EL (cell line): ENCODE data around the gene DGCR8.

Source experiments
- DNase-seq: peaks from one replicate; pipeline ENCODE4 v3.0.0-alpha.2; 2016

Gene DGCR8

GRCh38 chr22:20127318-20127868, 47.4 kb downstream of the DGCR8 start:
- no peak for DNase-seq

GRCh38 chr22:20127869-20128618, 48.0 kb downstream of the DGCR8 start:
- DNase-seq: no peak

- DNase-seq: no peak
Measured at GRCh38 chr22:20128619-20128901, 48.5 kb downstream of the DGCR8 start.

GRCh38 chr22:20128902-20129746, 49.1 kb downstream of the DGCR8 start:
- peak; percentile 56 for DNase-seq

GRCh38 chr22:20129747-20130014, 49.6 kb downstream of the DGCR8 start:
- DNase-seq: no peak

- DNase-seq: no peak
Measured at GRCh38 chr22:20130319-20130718, 50.3 kb downstream of the DGCR8 start.

- peak; percentile 79 for DNase-seq
Measured at GRCh38 chr22:20130731-20131596, 50.9 kb downstream of the DGCR8 start.

GRCh38 chr22:20131597-20131858, 51.5 kb downstream of the DGCR8 start, which contains the start of gene ZDHHC8:
TSS of gene ZDHHC8 (plus strand) at chr22:20131804. CDS start at chr22:20131948, 144 bp downstream.
- DNase-seq: no peak

GRCh38 chr22:20131859-20132685, 52.0 kb downstream of the DGCR8 start:
- no peak for DNase-seq

- DNase-seq: no peak
Measured at GRCh38 chr22:20132686-20133246, 52.7 kb downstream of the DGCR8 start.

GRCh38 chr22:20133930-20134549, 54.0 kb downstream of the DGCR8 start:
- DNase-seq: no peak

GRCh38 chr22:20135265-20135664, 55.2 kb downstream of the DGCR8 start:
- no peak for DNase-seq

- DNase-seq: no peak
Measured at GRCh38 chr22:20135806-20136602, 56.0 kb downstream of the DGCR8 start.

GRCh38 chr22:20136603-20136873, 56.5 kb downstream of the DGCR8 start:
- DNase-seq: no peak

GRCh38 chr22:20137113-20137512, 57.1 kb downstream of the DGCR8 start:
- DNase-seq: no peak

GRCh38 chr22:20137671-20138416, 57.8 kb downstream of the DGCR8 start:
- DNase-seq: no peak

- DNase-seq: no peak
Measured at GRCh38 chr22:20138417-20138738, 58.3 kb downstream of the DGCR8 start.

- DNase-seq: no peak
Measured at GRCh38 chr22:20138868-20139267, 58.8 kb downstream of the DGCR8 start.

GRCh38 chr22:20139391-20140106, 59.5 kb downstream of the DGCR8 start:
- DNase-seq: no peak

GRCh38 chr22:20140107-20140445, 60.0 kb downstream of the DGCR8 start:
- DNase-seq: no peak
